OCI-LY1 (cell line): ENCODE results near the gene CDX2.

Experiments used
- H2AFZ ChIP-seq: fragments of 200-600 bp; sonication (generic), shearing (Covaris generic); 2 replicates; pipeline ENCODE4 v1.6.0; 2014; ENCODE audit warnings: antibody characterized with exemption, mild to moderate bottlenecking, low read length
- H3F3A ChIP-seq: fragments of 200-600 bp; sonication (generic), shearing (Covaris generic); 2 replicates; pipeline ENCODE4 v1.6.0; 2014; ENCODE audit warnings: mild to moderate bottlenecking, antibody characterized with exemption, low read length, moderate library complexity; ENCODE audit not compliant: insufficient read depth
- H3K27ac ChIP-seq: fragments of 200-600 bp; sonication (generic); 2 replicates; pipeline ENCODE4 v1.5.1; 2014; ENCODE audit warnings: low read length, mixed run types, mild to moderate bottlenecking, low read depth; ENCODE audit not compliant: poor library complexity, severe bottlenecking
- H3K27me3 ChIP-seq: fragments of 200-600 bp; sonication (generic); 2 replicates; pipeline ENCODE4 v1.6.0; 2014; ENCODE audit warnings: antibody characterized with exemption, mild to moderate bottlenecking, low read length, moderate library complexity; ENCODE audit not compliant: insufficient read depth
- H3K36me3 ChIP-seq: fragments of 200-600 bp; sonication (generic); 2 replicates; pipeline ENCODE4 v1.6.1; 2014; ENCODE audit warnings: mild to moderate bottlenecking, antibody characterized with exemption, low read length, moderate library complexity, mixed read lengths; ENCODE audit not compliant: insufficient read depth
- H3K4me1 ChIP-seq: fragments of 200-600 bp; sonication (generic); 2 replicates; pipeline ENCODE4 v1.5.1; 2014; ENCODE audit warnings: mild to moderate bottlenecking, low read length, moderate library complexity; ENCODE audit not compliant: insufficient read depth, severe bottlenecking
- H3K4me2 ChIP-seq: fragments of 200-600 bp; sonication (generic), shearing (Covaris generic); 2 replicates; pipeline ENCODE4 v1.6.1; 2014; ENCODE audit warnings: low read length
- H3K4me3 ChIP-seq: fragments of 200-600 bp; sonication (generic); 2 replicates; pipeline ENCODE4 v1.5.1; 2014; ENCODE audit warnings: low read length, low read depth, mild to moderate bottlenecking, mixed read lengths; ENCODE audit not compliant: poor library complexity, severe bottlenecking
- H3K79me2 ChIP-seq: fragments of 200-600 bp; shearing (Covaris generic); 2 replicates; pipeline ENCODE4 v1.6.1; 2016; ENCODE audit warnings: mixed run types, low read length, mixed read lengths; ENCODE audit not compliant: insufficient read depth
- H3K9ac ChIP-seq: fragments of 200-600 bp; sonication (generic), shearing (Covaris generic); 2 replicates; pipeline ENCODE4 v1.6.1; 2014; ENCODE audit warnings: mild to moderate bottlenecking, low read length, mixed read lengths
- H3K9me2 ChIP-seq: fragments of 200-600 bp; sonication (generic), shearing (Covaris generic); 2 replicates; pipeline ENCODE4 v1.6.1; 2014; ENCODE audit warnings: low read depth, mild to moderate bottlenecking, low read length, mixed read lengths
- H3K9me3 ChIP-seq: fragments of 200-600 bp; shearing (Covaris generic); 2 replicates; pipeline ENCODE4 v1.6.1; 2014; ENCODE audit warnings: low read length, mixed read lengths
- H4K20me1 ChIP-seq: fragments of 200-600 bp; sonication (generic), shearing (Covaris generic); 2 replicates; pipeline ENCODE4 v1.6.0; 2016; ENCODE audit warnings: mild to moderate bottlenecking, low read length; ENCODE audit not compliant: insufficient read depth
- CTCF ChIP-seq: fragments of 200-600 bp; sonication (generic), shearing (Covaris generic); IDR thresholded peaks from 2 replicates; pipeline ENCODE4 v1.5.1; 2017; ENCODE audit warnings: mild to moderate bottlenecking, antibody characterized with exemption, low read length, moderate library complexity, mixed read lengths
- EZH2 ChIP-seq: fragments of 200-600 bp; sonication (generic), shearing (Covaris generic); IDR thresholded peaks from 2 replicates; pipeline ENCODE4 v1.8.0; 2017; ENCODE audit warnings: borderline replicate concordance, mixed run types, mild to moderate bottlenecking, antibody characterized with exemption, low read length, moderate library complexity, mixed read lengths

Gene CDX2

GRCh38 chr13:27953676-27954405, 15.3 kb downstream of the CDX2 start:
- Histone ChIP-seq H3K4me2 (peak overlapping the region; percentile 72), H2AFZ (0 out of 2 replicates have a peak overlapping the region, but pooled peaks have one; percentile 50), H3K9me3 (no peaks in the 10 kb centered on the region), H3K79me2 (no peaks in the 10 kb centered on the region), H3K27me3 (no peaks in the 10 kb centered on the region), H3F3A (no peaks in the 10 kb centered on the region), H3K27ac (no peak overlapping the region), H3K4me3 (peak overlapping the region; percentile 55), H3K9ac (peak overlapping the region; percentile 49; the same call in 1 of the 2 replicates), H4K20me1 (no peaks in the 10 kb centered on the region), H3K4me1 (peaks cover 7% of the 10 kb centered on the region), H3K9me2 (no peaks in the 10 kb centered on the region), H3K36me3 (no peaks in the 10 kb centered on the region)
- TF ChIP-seq CTCF (peak; percentile 73), EZH2 (no peak)

GRCh38 chr13:27952876-27953675, 16.0 kb downstream of the CDX2 start:
- Histone ChIP-seq H3K9ac (no peak overlapping the region), H3K4me1 (peaks cover 7% of the 10 kb centered on the region), H3K4me2 (peak overlapping the region; percentile 72)

GRCh38 chr13:27942972-27943371, 26.1 kb downstream of the CDX2 start:
- TF ChIP-seq EZH2 = no peak
- TF ChIP-seq CTCF = no peak
- no peaks in the 10 kb centered on the region for H4K20me1 ChIP-seq

More at GRCh38 chr13:27952876-27953675, 16.0 kb downstream of the CDX2 start:
- TF ChIP-seq CTCF (no peak), EZH2 (no peak)
- no peaks in the 10 kb centered on the region for H3F3A ChIP-seq
- H3K27ac ChIP-seq = no peak overlapping the region
- H3K36me3 ChIP-seq = no peaks in the 10 kb centered on the region
- H4K20me1 ChIP-seq = no peaks in the 10 kb centered on the region
- H2AFZ ChIP-seq = 0 out of 2 replicates have a peak overlapping the region, but pooled peaks have one; percentile 50
- no peaks in the 10 kb centered on the region for H3K9me2 ChIP-seq
- no peaks in the 10 kb centered on the region for H3K9me3 ChIP-seq
- H3K4me3 ChIP-seq = peak overlapping the region; percentile 55
- H3K79me2 ChIP-seq = no peaks in the 10 kb centered on the region
- no peaks in the 10 kb centered on the region for H3K27me3 ChIP-seq

More at GRCh38 chr13:27942972-27943371, 26.1 kb downstream of the CDX2 start:
- Histone ChIP-seq H2AFZ (no peak overlapping the region), H3K79me2 (no peaks in the 10 kb centered on the region), H3K27me3 (no peaks in the 10 kb centered on the region), H3K9me2 (no peaks in the 10 kb centered on the region), H3K4me3 (no peak overlapping the region), H3K9me3 (no peaks in the 10 kb centered on the region), H3F3A (no peaks in the 10 kb centered on the region), H3K9ac (no peak overlapping the region), H3K4me2 (no peak overlapping the region), H3K27ac (no peak overlapping the region), H3K36me3 (no peaks in the 10 kb centered on the region), H3K4me1 (no peaks in the 10 kb centered on the region)
